GM18873 (cell line): Measurements from ENCODE around the gene VAV3.

ENCODE experiments used
- ATAC-seq: cut with Tn5 transposase; IDR thresholded peaks from one replicate; pipeline ENCODE4 v1.9.1; 2021; ENCODE audit warnings: mild to moderate bottlenecking, moderate library complexity, moderate number of reproducible peaks; ENCODE audit not compliant: unreplicated experiment, low FRiP score

VAV3 gene

GRCh38 chr1:107618539-107618938, 346.4 kb downstream of the VAV3 start:
- ATAC-seq, result no peak

GRCh38 chr1:107617921-107618320, 347.1 kb downstream of the VAV3 start:
- ATAC-seq, result no peak

GRCh38 chr1:107617456-107617855, 347.5 kb downstream of the VAV3 start:
- no peak for ATAC-seq

GRCh38 chr1:107609808-107610207, 355.2 kb downstream of the VAV3 start:
- ATAC-seq, result no peak

- ATAC-seq, result no peak
These were observed 360.2 kb downstream of the VAV3 start for GRCh38 chr1:107604825-107605224.

- ATAC-seq, result no peak
These were observed 364.3 kb downstream of the VAV3 start for GRCh38 chr1:107600607-107601160.

- no peak for ATAC-seq
These were observed 365.8 kb downstream of the VAV3 start for GRCh38 chr1:107599220-107599619.

- ATAC-seq, result no peak
These were observed 367.7 kb downstream of the VAV3 start for GRCh38 chr1:107597290-107597689.

GRCh38 chr1:107594536-107594935, 370.4 kb downstream of the VAV3 start:
- no peak for ATAC-seq

GRCh38 chr1:107593501-107594209, 371.3 kb downstream of the VAV3 start:
- no peak for ATAC-seq

- no peak for ATAC-seq
These were observed 373.9 kb downstream of the VAV3 start for GRCh38 chr1:107590900-107591622.

GRCh38 chr1:107590087-107590486, 374.9 kb downstream of the VAV3 start:
- ATAC-seq, result no peak

- ATAC-seq, result no peak
These were observed 376.7 kb downstream of the VAV3 start for GRCh38 chr1:107588321-107588720.

- no peak for ATAC-seq
These were observed 389.8 kb downstream of the VAV3 start for GRCh38 chr1:107575226-107575625.

GRCh38 chr1:107574044-107574443, 390.9 kb downstream of the VAV3 start:
- no peak for ATAC-seq

GRCh38 chr1:107572674-107573211, 392.2 kb downstream of the VAV3 start:
- ATAC-seq, result no peak

- ATAC-seq, result no peak
These were observed 394.2 kb downstream of the VAV3 start for GRCh38 chr1:107570768-107571167.

GRCh38 chr1:107563441-107563840, 401.5 kb downstream of the VAV3 start:
- ATAC-seq, result no peak

- no peak for ATAC-seq
These were observed 405.1 kb downstream of the VAV3 start for GRCh38 chr1:107559881-107560280.

GRCh38 chr1:107557095-107557494, 407.9 kb downstream of the VAV3 start:
- ATAC-seq, result no peak

GRCh38 chr1:107555578-107555977, 409.4 kb downstream of the VAV3 start:
- no peak for ATAC-seq
